ENCODE measurements around the gene TIE1.

DNA sequence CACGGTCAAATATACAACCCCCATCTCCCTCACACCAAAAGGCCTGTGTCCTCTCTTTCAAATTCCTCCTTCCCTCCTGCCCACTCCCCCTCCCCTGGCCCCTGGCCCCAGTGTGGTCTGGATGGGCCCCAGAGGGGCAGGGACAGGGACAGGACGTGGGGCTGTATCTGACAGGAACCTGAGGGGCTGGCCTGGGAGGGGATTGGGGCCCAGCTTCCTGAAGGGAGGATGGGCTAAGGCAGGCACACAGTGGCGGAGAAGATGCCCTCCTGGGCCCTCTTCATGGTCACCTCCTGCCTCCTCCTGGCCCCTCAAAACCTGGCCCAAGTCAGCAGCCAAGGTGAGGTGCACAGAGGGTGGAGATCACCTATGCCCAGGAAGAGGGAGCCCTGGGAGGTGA, 36.8 kb downstream of the TIE1 start, which contains the start of gene MPL:
- no peak for TF ChIP-seq POLR2A (IDR thresholded peaks at IDR 0.05)
- TF ChIP-seq, protein P1, sequence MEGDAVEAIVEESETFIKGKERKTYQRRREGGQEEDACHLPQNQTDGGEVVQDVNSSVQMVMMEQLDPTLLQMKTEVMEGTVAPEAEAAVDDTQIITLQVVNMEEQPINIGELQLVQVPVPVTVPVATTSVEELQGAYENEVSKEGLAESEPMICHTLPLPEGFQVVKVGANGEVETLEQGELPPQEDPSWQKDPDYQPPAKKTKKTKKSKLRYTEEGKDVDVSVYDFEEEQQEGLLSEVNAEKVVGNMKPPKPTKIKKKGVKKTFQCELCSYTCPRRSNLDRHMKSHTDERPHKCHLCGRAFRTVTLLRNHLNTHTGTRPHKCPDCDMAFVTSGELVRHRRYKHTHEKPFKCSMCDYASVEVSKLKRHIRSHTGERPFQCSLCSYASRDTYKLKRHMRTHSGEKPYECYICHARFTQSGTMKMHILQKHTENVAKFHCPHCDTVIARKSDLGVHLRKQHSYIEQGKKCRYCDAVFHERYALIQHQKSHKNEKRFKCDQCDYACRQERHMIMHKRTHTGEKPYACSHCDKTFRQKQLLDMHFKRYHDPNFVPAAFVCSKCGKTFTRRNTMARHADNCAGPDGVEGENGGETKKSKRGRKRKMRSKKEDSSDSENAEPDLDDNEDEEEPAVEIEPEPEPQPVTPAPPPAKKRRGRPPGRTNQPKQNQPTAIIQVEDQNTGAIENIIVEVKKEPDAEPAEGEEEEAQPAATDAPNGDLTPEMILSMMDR (IDR thresholded peaks at IDR 0.05), result no peak
